GM12878 (cell line): ENCODE data around the gene SLC18A3. TPM values are rescaled to one million over a fixed set of nuclear protein-coding genes. Genes with fewer than 3 reads are reported as not detected.

Experiments used
- ATAC-seq: fragments of 200-7000 bp; cut with Tn5 transposase; 3 replicates; pipeline ENCODE4 v1.9.1; 2020; ENCODE audit warnings: mild to moderate bottlenecking, moderate library complexity
- BruUV-seq: library from RNA; stranded (reverse); fragments of 400-500 nt; replicated peaks from 2 replicates; lab custom pipeline; 2021; lab: Mats Ljungman, UMichigan
- CTCF ChIA-PET: fragments of 300-600 bp; sonication (Branson Sonifier 250); formaldehyde crosslinking; extraction: SDS; loops from one replicate; lab custom pipeline; 2021; ENCODE audit warnings: inconsistent platforms; lab: Yijun Ruan, JAX
- POLR2A ChIA-PET: fragments of 350-600 bp; formaldehyde crosslinking; extraction: SDS; loops from one replicate; lab custom pipeline; 2021; ENCODE audit warnings: inconsistent platforms; lab: Charles Lee
- RAD21 ChIA-PET: fragments of 300-600 bp; sonication (Branson Sonifier 250); formaldehyde crosslinking; loops from one replicate; lab custom pipeline; 2023; ENCODE audit warnings: antibody characterized with exemption; ENCODE audit not compliant: unreplicated experiment; lab: Charles Lee
- SMC1A ChIA-PET: fragments of 300-600 bp; sonication (Branson Sonifier 250); formaldehyde crosslinking; loops from one replicate; lab custom pipeline; 2023; ENCODE audit not compliant: unreplicated experiment, uncharacterized antibody; lab: Charles Lee
- DNase-seq: peaks from one replicate; pipeline ENCODE4 v3.0.0-alpha.2; 2011; ENCODE audit warnings: low read depth, low spot score
- FAIRE-seq: peaks from 3 replicates; lab custom pipeline; 2011; peaks lifted over from hg19 to GRCh38; lab: Jason Lieb, UNC
- H2AFZ ChIP-seq: 2 replicates; pipeline ENCODE4 v1.6.0; 2011; ENCODE audit warnings: low read depth, low read length, control low read depth; ENCODE audit not compliant: control insufficient read depth
- H3K27ac ChIP-seq: 2 replicates; pipeline ENCODE4 v1.5.1; 2011; ENCODE audit warnings: control low read depth; ENCODE audit not compliant: control insufficient read depth, insufficient read depth
- H3K27me3 ChIP-seq, 2 experiments: replicated peaks in 1 of 2; 2 replicates each; pipeline versions ENCODE4 v1.6.0 to v1.6.1; 2011; ENCODE audit warnings: low read length in 1 of 2; ENCODE audit not compliant: control insufficient read depth in 2 of 2, insufficient read depth in 2 of 2
- H3K36me3 ChIP-seq, 2 experiments: 2 replicates each; pipeline ENCODE4 v1.5.1; 2011; ENCODE audit warnings: low read length in 1 of 2; ENCODE audit not compliant: control insufficient read depth in 2 of 2, insufficient read depth in 2 of 2
- H3K4me1 ChIP-seq: 2 replicates; pipeline ENCODE4 v1.6.1; 2011; ENCODE audit warnings: mild to moderate bottlenecking, low read length, moderate library complexity, mixed read lengths; ENCODE audit not compliant: control insufficient read depth, insufficient read depth
- H3K4me2 ChIP-seq: 2 replicates; pipeline ENCODE4 v1.6.0; 2011; ENCODE audit warnings: control low read depth; ENCODE audit not compliant: control insufficient read depth, insufficient read depth
- H3K4me3 ChIP-seq: fragments of 200-600 bp; sonication (generic); 2 replicates; pipeline ENCODE4 v1.5.1; 2016
- H3K79me2 ChIP-seq: 2 replicates; pipeline ENCODE4 v1.6.0; 2011; ENCODE audit warnings: low read length; ENCODE audit not compliant: control insufficient read depth, insufficient read depth
- H3K9ac ChIP-seq: 2 replicates; pipeline ENCODE4 v1.8.0; 2011; ENCODE audit warnings: low read length, control low read depth, mixed read lengths; ENCODE audit not compliant: control insufficient read depth, insufficient read depth
- H3K9me3 ChIP-seq: replicated peaks from 3 replicates; pipeline ENCODE4 v1.5.1; 2011; ENCODE audit warnings: mild to moderate bottlenecking, low read length; ENCODE audit not compliant: control insufficient read depth, insufficient read depth
- H4K20me1 ChIP-seq: 2 replicates; pipeline ENCODE4 v1.6.0; 2011; ENCODE audit not compliant: control insufficient read depth, insufficient read depth
- PAX5 ChIP-seq: IDR thresholded peaks from 2 replicates; pipeline ENCODE4 v1.6.1; 2011; ENCODE audit warnings: low read depth, low read length, borderline replicate concordance
- PML ChIP-seq: IDR thresholded peaks from 2 replicates; pipeline ENCODE4 v1.6.1; 2012; ENCODE audit warnings: low read length, inconsistent platforms
- TAF1 ChIP-seq: IDR thresholded peaks from 2 replicates; pipeline ENCODE4 v1.6.1; 2011; ENCODE audit warnings: mild to moderate bottlenecking, low read depth, low read length, borderline replicate concordance
- WRNIP1 ChIP-seq: IDR thresholded peaks from 2 replicates; pipeline ENCODE4 v1.6.1; 2011; ENCODE audit warnings: low read depth, low read length, improper control_type of control experiment, borderline replicate concordance
- YY1 ChIP-seq: IDR thresholded peaks from 2 replicates; pipeline ENCODE4 v1.6.1; 2011; ENCODE audit warnings: low read depth, mild to moderate bottlenecking, low read length
- ZSCAN29 ChIP-seq: fragments of 450-650 bp; IDR thresholded peaks from 2 replicates; pipeline ENCODE4 v1.6.1; 2017; ENCODE audit warnings: mild to moderate bottlenecking, moderate library complexity
- ZZZ3 ChIP-seq: IDR thresholded peaks from 2 replicates; pipeline ENCODE4 v1.6.1; 2011; ENCODE audit warnings: low read depth; ENCODE audit not compliant: control insufficient read depth, insufficient read length
- WGBS: methylation state at CpG from one replicate; pipeline ENCODE4 v1.1.6; 2016; ENCODE audit warnings: low lambda C conversion rate; ENCODE audit not compliant: insufficient replicate concordance, insufficient coverage; ENCODE audit errors: missing lambda C conversion rate; 5-methylcytosine and 5-hydroxymethylcytosine counted together
- in situ Hi-C: fragments of 300-500 bp; cut with MboI; formaldehyde crosslinking; loops from 9 replicates; pipeline ENCODE4 v1.14.3; 2018; ENCODE audit warnings: mixed read lengths
- intact Hi-C: fragments of 100-400 bp; cut with micrococcal nuclease; formaldehyde crosslinking; loops from one replicate; pipeline ENCODE4 v1.14.2; 2022; ENCODE audit not compliant: unreplicated experiment
- polyA plus RNA-seq, 11 experiments: library from polyadenylated mRNA; depleted of rRNA in 4 of 11; unstranded in 6 of 11; stranded (reverse) in 5 of 11; fragments of >200 nt; fragmentation: Nextera tagmentation in 4 of 11; fragmentation: Illumina TruSeq in 1 of 11; extraction: Ambion mirVana in 4 of 11; extraction: Trizol in 1 of 11; gene quantifications; 1 replicate in 1 of 11; 2 replicates in 10 of 11; pipeline versions ENCODE4 v1.2.1 to v1.2.3, GENCODE V29; 2011 to 2016; ENCODE audit warnings: inconsistent platforms in 2 of 11, missing spikeins in 2 of 11, low read depth in 1 of 11
- total RNA-seq, 4 experiments: library from RNA; depleted of rRNA in 3 of 4; stranded (reverse); fragments of >200 nt in 3 of 4; fragmentation: Illumina TruSeq in 1 of 4; extraction: Trizol in 1 of 4; gene quantifications; 2 replicates each; pipeline versions ENCODE4 v1.2.1 to v1.2.3, GENCODE V29; 2013 to 2021
- TF ChIP-seq, protein P1 (sequence below), 3 experiments: IDR thresholded peaks in 2 of 3; conservative IDR thresholded peaks in 1 of 3; 2 replicates each; pipeline ENCODE4 v1.5.1; 2011; ENCODE audit warnings: low read depth in 3 of 3, low read length in 3 of 3, mild to moderate bottlenecking in 3 of 3, control low read depth in 2 of 3, moderate library complexity in 2 of 3, inconsistent platforms in 1 of 3, mixed read lengths in 1 of 3; ENCODE audit not compliant: control insufficient read depth in 2 of 3, insufficient read depth in 1 of 3; ENCODE audit errors: extremely low read depth in 1 of 3
- TF ChIP-seq, protein P2 (sequence below): IDR thresholded peaks from 2 replicates; pipeline ENCODE4 v1.6.1; 2011; ENCODE audit warnings: low read depth, low read length, improper control_type of control experiment, borderline replicate concordance

The SLC18A3 gene
- total and polyA plus RNA-seq, 10 of the 15 experiments (the other 5 are each of a cell fraction or from before 2014, with no cell fraction given): not detected

DNA sequence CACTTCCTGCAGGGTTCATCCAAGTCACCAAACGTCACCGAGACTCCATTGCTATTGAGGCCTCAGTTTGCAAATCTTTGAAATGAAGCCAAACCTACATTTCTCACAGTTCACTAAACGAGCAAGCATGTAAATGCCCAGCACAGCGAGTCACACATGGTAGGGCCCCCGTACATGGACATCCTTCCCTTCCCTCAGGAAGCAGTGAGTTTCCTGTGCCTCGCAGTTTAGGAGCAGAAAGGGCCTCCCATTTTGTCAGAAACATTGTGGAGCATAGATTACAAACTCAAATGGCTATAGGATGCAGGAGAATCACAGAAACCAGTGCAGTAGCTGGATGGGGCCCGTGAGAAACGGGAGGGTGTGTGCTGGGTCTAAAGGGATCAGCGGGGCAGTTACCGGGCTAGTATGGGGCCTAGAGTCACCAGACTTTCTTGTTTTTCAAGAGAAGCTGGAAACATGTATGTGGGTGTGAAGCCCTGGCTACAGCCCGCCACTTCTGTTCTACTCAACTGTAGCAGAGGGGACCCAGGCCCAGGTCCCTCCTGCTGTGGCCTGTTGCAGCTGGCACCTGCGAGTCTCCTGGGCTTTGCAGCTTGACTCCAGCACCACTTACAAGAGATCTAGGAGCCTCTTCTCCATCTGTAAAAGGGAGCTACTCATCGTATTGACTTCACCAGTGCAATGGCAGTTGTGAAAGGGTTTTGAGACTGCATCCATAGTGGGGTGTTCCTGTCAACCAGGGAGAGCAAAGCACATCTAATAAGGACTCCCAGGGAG is 14.2 kb upstream of the SLC18A3 start:
- H3K27me3 ChIP-seq: no peaks in the 10 kb centered on the region; a peak in 1 of 4 replicates
- no peak overlapping the region for H3K4me2 ChIP-seq
- TF ChIP-seq ZZZ3: no peak
- TF ChIP-seq, protein P1, sequence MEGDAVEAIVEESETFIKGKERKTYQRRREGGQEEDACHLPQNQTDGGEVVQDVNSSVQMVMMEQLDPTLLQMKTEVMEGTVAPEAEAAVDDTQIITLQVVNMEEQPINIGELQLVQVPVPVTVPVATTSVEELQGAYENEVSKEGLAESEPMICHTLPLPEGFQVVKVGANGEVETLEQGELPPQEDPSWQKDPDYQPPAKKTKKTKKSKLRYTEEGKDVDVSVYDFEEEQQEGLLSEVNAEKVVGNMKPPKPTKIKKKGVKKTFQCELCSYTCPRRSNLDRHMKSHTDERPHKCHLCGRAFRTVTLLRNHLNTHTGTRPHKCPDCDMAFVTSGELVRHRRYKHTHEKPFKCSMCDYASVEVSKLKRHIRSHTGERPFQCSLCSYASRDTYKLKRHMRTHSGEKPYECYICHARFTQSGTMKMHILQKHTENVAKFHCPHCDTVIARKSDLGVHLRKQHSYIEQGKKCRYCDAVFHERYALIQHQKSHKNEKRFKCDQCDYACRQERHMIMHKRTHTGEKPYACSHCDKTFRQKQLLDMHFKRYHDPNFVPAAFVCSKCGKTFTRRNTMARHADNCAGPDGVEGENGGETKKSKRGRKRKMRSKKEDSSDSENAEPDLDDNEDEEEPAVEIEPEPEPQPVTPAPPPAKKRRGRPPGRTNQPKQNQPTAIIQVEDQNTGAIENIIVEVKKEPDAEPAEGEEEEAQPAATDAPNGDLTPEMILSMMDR (IDR thresholded peaks at IDR 0.05 in 2 of 3, conservative IDR thresholded peaks at IDR 0.05 in 1 of 3; ENCODE audit: control insufficient read depth in 2 of 3, extremely low read depth in 1 of 3, insufficient read depth in 1 of 3, low read depth in 3 of 3, low read length in 3 of 3): no peak
- no peak for TF ChIP-seq WRNIP1
- TF ChIP-seq PML: no peak
- no peak for TF ChIP-seq ZSCAN29
- TF ChIP-seq, protein P2, sequence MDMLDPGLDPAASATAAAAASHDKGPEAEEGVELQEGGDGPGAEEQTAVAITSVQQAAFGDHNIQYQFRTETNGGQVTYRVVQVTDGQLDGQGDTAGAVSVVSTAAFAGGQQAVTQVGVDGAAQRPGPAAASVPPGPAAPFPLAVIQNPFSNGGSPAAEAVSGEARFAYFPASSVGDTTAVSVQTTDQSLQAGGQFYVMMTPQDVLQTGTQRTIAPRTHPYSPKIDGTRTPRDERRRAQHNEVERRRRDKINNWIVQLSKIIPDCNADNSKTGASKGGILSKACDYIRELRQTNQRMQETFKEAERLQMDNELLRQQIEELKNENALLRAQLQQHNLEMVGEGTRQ: no peak
- no peak for TF ChIP-seq TAF1
- TF ChIP-seq PAX5: no peak
- TF ChIP-seq YY1: no peak
- H2AFZ ChIP-seq: no peak overlapping the region
- ChIA-PET POLR2A (no interaction called here), CTCF (interaction anchor here (1.2 to 4.3 kb wide), 9 partner anchors 9 to 680 kb away, joined by 3 to 61 read pairs (median 5); no protein-coding TSS in a partner anchor), SMC1A (interaction anchor here (2.1 to 3.6 kb wide), 2 partner anchors 628 to 680 kb away, joined by 9 to 27 read pairs; no protein-coding TSS in a partner anchor), RAD21 (interaction anchor here (1.0 to 2.0 kb wide), 7 partner anchors 9 to 715 kb away, joined by 3 to 16 read pairs (median 3); partner anchors contain the start of gene ERCC6)
- no peak for ATAC-seq
- no peak overlapping the region for H3K27ac ChIP-seq
- no TSS peak for BruUV-seq
- DNase-seq: no peak
- H3K4me3 ChIP-seq: no peak overlapping the region
- H3K36me3 ChIP-seq: no peaks in the 10 kb centered on the region
- H3K79me2 ChIP-seq: no peaks in the 10 kb centered on the region
- no peaks in the 10 kb centered on the region for H3K4me1 ChIP-seq
- H3K9ac ChIP-seq: no peak overlapping the region
- 43% methylated on average over 13 of the region's 13 CpGs for WGBS
- H3K9me3 ChIP-seq: no peaks in the 10 kb centered on the region
- in situ Hi-C loops (loop anchor here (5.0 to 10.0 kb wide), 2 partner anchors 329 to 621 kb away; no protein-coding TSS in a partner anchor), intact Hi-C loops (loop anchor here (2.0 kb wide), 1 partner anchor 679 kb away; no protein-coding TSS in a partner anchor)
- H4K20me1 ChIP-seq: no peaks in the 10 kb centered on the region
- FAIRE-seq: no peak
